Measurements from ENCODE around the gene PRKCE.

Gene PRKCE

DNA sequence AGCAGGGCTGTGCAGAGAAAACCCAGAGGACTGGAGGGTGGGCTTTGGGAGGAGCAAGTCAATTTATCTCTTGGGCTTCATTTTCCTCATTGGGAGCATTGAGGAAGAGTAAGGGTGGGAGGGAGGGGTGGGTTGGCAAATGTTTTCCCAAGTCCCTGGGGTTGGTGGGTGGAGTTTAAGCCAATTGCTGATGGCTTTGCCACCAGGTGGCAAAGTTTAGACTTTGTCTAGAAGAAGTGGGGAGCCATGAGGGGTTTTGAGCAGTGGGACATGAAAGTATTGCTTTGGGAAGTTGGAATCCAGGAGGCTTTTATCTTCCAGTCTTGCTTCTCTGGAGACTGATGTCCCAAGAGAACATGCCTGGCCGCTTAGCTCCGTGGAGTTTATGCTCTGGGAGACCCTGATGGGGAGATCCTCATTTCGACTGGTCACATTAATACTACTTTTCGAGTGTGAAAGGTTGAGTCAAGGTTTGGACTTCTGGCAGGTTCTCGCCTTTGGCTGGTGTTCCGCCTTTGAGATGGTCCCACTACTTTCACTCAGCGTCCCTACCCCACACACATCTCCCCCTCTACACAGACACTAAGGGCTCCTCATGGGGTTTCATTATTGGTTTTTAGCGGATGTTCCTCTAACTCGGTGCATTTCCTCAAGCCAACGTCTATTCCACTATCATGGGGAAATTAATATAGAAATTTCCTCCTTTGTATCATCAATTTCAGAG lies 126.7 kb downstream of the PRKCE start:
- POLR2A ChIA-PET (ENCODE audit: low non-redundant PET), result interaction anchor here (0.7 kb wide), 1 partner anchor 136 kb away, joined by 3 read pairs; no protein-coding TSS in a partner anchor
- TF ChIP-seq, protein P1, sequence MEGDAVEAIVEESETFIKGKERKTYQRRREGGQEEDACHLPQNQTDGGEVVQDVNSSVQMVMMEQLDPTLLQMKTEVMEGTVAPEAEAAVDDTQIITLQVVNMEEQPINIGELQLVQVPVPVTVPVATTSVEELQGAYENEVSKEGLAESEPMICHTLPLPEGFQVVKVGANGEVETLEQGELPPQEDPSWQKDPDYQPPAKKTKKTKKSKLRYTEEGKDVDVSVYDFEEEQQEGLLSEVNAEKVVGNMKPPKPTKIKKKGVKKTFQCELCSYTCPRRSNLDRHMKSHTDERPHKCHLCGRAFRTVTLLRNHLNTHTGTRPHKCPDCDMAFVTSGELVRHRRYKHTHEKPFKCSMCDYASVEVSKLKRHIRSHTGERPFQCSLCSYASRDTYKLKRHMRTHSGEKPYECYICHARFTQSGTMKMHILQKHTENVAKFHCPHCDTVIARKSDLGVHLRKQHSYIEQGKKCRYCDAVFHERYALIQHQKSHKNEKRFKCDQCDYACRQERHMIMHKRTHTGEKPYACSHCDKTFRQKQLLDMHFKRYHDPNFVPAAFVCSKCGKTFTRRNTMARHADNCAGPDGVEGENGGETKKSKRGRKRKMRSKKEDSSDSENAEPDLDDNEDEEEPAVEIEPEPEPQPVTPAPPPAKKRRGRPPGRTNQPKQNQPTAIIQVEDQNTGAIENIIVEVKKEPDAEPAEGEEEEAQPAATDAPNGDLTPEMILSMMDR (conservative IDR thresholded peaks at IDR 0.05; ENCODE audit: low read depth), result no peak
- CTCF ChIA-PET, result interaction anchor here (0.5 to 1.8 kb wide), 14 partner anchors 19 to 273 kb away, joined by 3 to 8 read pairs (median 5); no protein-coding TSS in a partner anchor
- no peak overlapping the region for H3K27ac ChIP-seq
- no peak for DNase-seq (ENCODE audit: low spot score)

DNA sequence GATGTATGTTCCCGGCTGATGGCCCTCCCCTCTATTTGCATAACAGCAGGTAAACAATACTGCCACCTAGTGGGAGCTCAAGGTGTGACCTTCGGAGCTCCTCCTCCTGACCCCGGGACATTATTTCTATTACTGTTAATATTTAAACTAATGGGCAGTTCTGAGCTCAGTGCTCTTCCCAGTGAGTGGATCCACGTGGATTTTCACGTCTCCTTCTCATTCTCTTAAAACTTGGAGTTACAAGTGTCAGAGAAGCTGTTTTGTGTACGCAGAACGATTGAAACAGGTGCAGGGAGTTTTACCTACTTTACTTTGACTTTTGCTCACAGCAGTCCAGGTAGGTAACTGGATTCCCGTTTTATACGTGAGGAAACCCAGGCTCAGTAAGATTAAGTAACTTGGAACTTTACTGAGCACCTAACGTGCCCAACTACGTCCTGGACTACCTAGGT lies 127.3 kb downstream of the PRKCE start:
- POLR2A ChIA-PET (ENCODE audit: low non-redundant PET), result interaction anchor here (0.7 kb wide), 1 partner anchor 136 kb away, joined by 3 read pairs; no protein-coding TSS in a partner anchor
- CTCF ChIA-PET, result interaction anchor here (0.6 to 1.8 kb wide), 15 partner anchors 20 to 273 kb away, joined by 3 to 8 read pairs (median 5); no protein-coding TSS in a partner anchor

DNA sequence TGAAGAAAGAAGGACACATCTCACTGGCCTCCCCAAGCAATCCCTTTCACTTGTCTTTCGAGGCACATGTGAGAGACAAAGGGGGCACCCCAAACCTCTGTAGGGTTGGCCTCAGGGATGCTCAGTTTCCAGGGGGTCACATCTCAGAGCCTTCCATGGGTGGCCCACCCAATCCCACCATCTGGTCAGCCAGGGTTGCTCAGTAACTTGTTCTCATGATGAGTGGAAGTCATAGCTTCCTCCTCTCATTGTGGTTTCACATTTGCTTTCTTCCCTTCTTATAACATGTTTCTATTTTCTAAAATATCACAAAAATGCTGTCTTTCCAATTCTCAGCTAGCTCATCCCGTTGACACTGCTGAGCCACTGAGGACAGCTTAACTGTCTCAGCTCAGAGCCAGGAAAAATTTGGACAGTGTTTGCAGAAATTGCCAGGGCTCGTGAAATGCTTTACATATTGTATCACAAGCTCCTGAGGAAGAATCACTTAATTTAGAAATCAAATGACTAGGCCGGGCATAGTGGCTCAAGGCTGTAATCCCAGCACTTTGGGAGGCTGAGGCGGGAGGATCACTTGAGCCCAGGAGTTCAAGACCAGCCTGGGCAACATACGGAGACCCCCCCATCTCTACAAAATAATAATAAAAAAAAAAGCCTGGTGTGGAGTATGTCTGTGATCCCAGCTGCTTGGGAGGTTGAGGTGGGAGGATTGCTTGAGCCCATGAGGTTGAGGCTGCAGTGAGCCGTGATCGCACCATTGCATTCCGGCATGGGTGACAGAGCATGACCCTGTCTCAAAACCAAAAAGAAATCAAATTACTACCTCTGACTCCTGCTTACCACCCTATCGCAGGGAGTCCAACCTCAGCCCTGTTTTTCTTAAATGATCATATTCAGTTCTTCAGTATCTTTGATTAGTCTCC lies 129.3 kb downstream of the PRKCE start:
- TF ChIP-seq, protein P1 (conservative IDR thresholded peaks at IDR 0.05; ENCODE audit: low read depth), result no peak
- H3K27ac ChIP-seq, result no peak overlapping the region
- DNase-seq (ENCODE audit: low spot score), result no peak
- ChIA-PET POLR2A (ENCODE audit: low non-redundant PET) (no interaction called here), CTCF (interaction anchor here (0.7 kb wide), 2 partner anchors 138 to 1440 kb away, joined by 3 read pairs; no protein-coding TSS in a partner anchor)

More for the DNA sequence above, 127.3 kb downstream of the PRKCE start:
- no peak overlapping the region for H3K27ac ChIP-seq
- TF ChIP-seq, protein P1 (conservative IDR thresholded peaks at IDR 0.05; ENCODE audit: low read depth), result peak; percentile 73
- peak; percentile 85 for DNase-seq (ENCODE audit: low spot score)

DNA sequence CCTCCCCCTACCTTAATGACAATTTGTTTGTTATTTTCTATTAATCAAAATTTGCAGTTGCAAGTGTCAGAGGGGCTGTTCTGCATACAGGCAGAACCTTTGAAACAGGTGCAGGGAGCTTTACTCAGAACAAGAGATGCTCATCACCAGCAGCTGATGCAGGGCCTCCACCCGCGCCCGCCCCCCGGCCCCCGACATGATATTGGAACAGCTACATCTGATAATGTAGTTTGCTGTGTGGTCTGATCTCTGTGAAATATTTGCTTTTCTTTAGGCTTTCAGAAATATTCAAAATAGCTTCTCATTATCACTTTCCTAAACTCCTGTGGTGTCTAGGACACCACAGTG lies 130.0 kb downstream of the PRKCE start:
- CTCF ChIA-PET, result interaction anchor here (0.7 kb wide), 2 partner anchors 139 to 1441 kb away, joined by 3 read pairs; no protein-coding TSS in a partner anchor
- POLR2A ChIA-PET (ENCODE audit: low non-redundant PET), result no interaction called here
- no peak for DNase-seq (ENCODE audit: low spot score)

DNA sequence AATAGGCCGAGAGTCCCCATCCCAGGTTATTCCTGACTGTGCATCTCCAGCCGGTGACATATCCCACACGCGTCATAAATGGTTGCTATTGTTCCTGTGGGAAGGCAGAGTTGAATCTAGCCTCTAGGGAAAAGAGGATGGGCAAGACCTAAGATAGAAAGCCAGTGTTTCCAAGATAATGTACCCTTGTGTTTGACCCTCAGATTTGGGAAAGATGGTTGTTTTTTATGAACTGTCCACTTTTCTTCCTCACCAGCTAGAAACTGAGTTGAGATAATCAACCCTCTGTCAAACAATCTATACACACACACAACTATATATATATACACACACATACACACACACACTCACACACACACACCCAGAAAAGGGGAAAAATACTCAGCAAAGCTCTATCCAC lies 131.0 kb downstream of the PRKCE start:
- ChIA-PET POLR2A (ENCODE audit: low non-redundant PET) (no interaction called here), CTCF (no interaction called here)
- no peak for DNase-seq (ENCODE audit: low spot score)
- TF ChIP-seq, protein P1 (conservative IDR thresholded peaks at IDR 0.05; ENCODE audit: low read depth), result no peak
- H3K27ac ChIP-seq, result no peak overlapping the region

More for the DNA sequence above, 130.0 kb downstream of the PRKCE start:
- TF ChIP-seq, protein P1 (conservative IDR thresholded peaks at IDR 0.05; ENCODE audit: low read depth), result no peak
- H3K27ac ChIP-seq, result no peak overlapping the region

DNA sequence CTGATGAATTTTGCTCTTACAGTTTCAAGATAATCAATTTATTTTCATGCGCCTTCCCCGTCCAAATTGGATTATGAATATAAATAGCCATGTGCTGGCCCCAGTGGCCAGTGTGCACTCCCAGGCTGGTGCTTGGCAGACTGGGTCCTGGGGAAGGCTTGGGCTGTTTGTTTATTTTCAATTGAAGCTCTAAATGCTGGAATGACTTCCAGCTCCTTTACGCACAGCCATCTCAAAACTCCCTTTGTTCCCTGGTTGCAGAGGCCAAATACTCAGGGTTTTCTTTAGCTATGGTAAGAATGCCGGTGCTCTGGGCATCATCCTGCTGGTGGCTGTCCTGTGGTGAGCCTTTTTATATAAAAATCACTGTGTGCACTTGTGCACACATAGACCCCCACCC lies 131.5 kb downstream of the PRKCE start:
- CTCF ChIA-PET, result no interaction called here

More for the DNA sequence above, 131.5 kb downstream of the PRKCE start:
- POLR2A ChIA-PET (ENCODE audit: low non-redundant PET), result no interaction called here
- no peak for DNase-seq (ENCODE audit: low spot score)
- TF ChIP-seq, protein P1 (conservative IDR thresholded peaks at IDR 0.05; ENCODE audit: low read depth), result no peak
- H3K27ac ChIP-seq, result no peak overlapping the region

Measured in RWPE1 (cell line).